Glutamatergic neuron (in vitro differentiated cells): ENCODE results near the gene ZBTB47. TPM values are rescaled to one million over a fixed set of nuclear protein-coding genes. Genes with fewer than 3 reads are reported as not detected.

Source experiments
- DNase-seq: peaks from one replicate; pipeline ENCODE4 v3.0.0; 2022
- H3K27ac Mint-ChIP-seq: one replicate; pipeline ENCODE4 v1.8.0; 2020; ENCODE audit warnings: mild to moderate bottlenecking, mixed read lengths, inconsistent platforms; ENCODE audit not compliant: unreplicated experiment
- H3K27me3 Mint-ChIP-seq: one replicate; pipeline ENCODE4 v1.8.0; 2020; ENCODE audit warnings: mild to moderate bottlenecking, moderate library complexity, mixed read lengths, inconsistent platforms; ENCODE audit not compliant: unreplicated experiment
- H3K36me3 Mint-ChIP-seq: one replicate; pipeline ENCODE4 v1.8.0; 2020; ENCODE audit warnings: mild to moderate bottlenecking, mixed read lengths, inconsistent platforms; ENCODE audit not compliant: unreplicated experiment
- H3K4me1 Mint-ChIP-seq: one replicate; pipeline ENCODE4 v1.8.0; 2020; ENCODE audit warnings: mild to moderate bottlenecking, low read depth, mixed read lengths, inconsistent platforms; ENCODE audit not compliant: unreplicated experiment
- H3K4me3 Mint-ChIP-seq: one replicate; pipeline ENCODE4 v1.8.0; 2020; ENCODE audit warnings: mild to moderate bottlenecking, mixed read lengths, inconsistent platforms; ENCODE audit not compliant: unreplicated experiment
- H3K9me3 Mint-ChIP-seq: one replicate; pipeline ENCODE4 v1.8.0; 2020; ENCODE audit warnings: mild to moderate bottlenecking, moderate library complexity, mixed read lengths, inconsistent platforms; ENCODE audit not compliant: unreplicated experiment
- CTCF ChIP-seq: fragments of 200-600 bp; sonication (generic); IDR thresholded peaks from one replicate; pipeline ENCODE4 v1.5.0; 2021; ENCODE audit not compliant: partially characterized antibody, unreplicated experiment
- long read RNA-seq: library from polyadenylated mRNA; unstranded; transcript quantifications from one replicate; pipeline ENCODE4 v2.0.0, GENCODE V29; 2020; ENCODE audit not compliant: unreplicated experiment
- total RNA-seq: library from RNA; stranded (reverse); fragmentation: NEBNext Ultra II Directional; extraction: Animal tissue kit (Norgen Biotek cat#: 25700); gene quantifications from one replicate; pipeline ENCODE4 v1.2.1, GENCODE V29; 2021; ENCODE audit not compliant: unreplicated experiment

Gene ZBTB47
- 9.7 TPM for total RNA-seq
- long read RNA-seq: 0 reads

DNA sequence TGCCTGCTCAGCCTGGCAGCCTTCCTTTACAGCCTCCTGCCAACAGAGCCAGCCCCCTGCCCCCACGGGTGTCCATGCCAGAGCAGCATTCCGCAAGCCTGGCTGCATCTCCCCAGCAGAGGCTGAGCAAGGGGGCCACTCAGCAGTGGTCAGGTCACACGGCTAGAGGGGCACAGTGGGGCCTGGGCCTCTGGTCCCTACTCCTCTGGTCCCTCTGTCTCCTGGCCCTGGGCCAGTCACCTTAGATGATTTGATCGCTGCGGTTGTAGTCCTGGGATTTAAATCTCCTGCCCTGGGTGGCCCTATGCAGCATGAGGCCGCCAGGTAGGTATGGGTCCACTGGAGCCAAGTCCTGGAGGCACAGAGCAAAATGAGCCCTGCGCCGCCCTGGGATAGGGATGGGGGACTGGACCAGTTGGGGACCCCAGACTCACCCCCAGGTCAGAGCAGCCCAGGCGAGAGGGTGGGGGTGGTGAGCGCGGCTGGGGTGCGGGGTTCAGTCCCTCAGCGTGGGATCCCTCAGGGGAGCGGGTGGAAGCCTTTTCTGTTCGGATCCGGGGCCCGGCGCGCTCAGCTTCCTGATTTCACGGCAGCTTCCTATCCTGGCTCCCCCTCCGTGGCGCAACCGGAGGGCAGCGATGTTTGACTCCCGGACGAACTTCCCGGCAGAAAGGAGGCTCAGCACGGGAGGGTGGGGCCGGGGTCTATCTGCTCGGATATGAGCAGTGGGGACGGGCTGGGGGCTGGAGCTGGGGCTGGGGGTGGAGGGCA is at the start of gene ZBTB47:
TSS of gene ZBTB47 (plus strand) at position 138 of the 771 bp plus-strand sequence. CDS start 4,659 bp downstream, outside the sequence.
- DNase-seq: no peak

DNA sequence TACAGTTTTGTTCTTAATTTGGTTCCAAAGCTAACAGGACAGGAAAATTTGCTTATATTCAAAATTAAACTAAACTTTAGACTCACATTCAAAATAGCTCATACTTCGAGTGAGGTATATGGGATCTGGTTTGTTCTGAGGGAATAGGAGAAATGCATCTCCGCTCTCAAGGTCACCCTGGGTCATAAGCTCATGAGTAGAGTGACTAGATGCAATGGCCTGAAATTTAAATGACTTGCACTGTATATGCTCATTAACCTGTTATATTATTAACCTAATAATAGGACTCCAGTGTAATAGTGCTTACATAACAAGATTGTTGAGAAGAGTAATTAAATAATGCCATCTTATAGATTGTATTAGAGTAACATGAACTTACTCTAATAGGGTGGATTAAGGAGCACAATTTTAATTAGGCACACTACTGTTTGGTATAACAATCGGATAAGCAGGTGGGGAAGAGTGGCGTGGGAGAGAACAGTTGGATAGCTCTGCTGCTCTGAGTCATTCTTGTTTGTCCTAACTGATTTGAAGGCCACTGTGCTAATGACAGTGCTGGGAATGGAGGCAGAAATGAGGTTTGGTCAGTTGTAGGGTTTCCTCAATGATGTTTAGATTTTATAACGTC is 47.8 kb upstream of the ZBTB47 start:
- no peak for DNase-seq
- H3K9me3 Mint-ChIP-seq: peaks cover 4% of the 10 kb centered on the region
- H3K27ac Mint-ChIP-seq: no peak overlapping the region
- H3K4me1 Mint-ChIP-seq: peaks cover 13% of the 10 kb centered on the region
- peaks cover 3% of the 10 kb centered on the region for H3K27me3 Mint-ChIP-seq
- peaks cover 9% of the 10 kb centered on the region for H3K36me3 Mint-ChIP-seq
- no peak for TF ChIP-seq CTCF
- no peak overlapping the region for H3K4me3 Mint-ChIP-seq

More for the DNA sequence above, at the start of gene ZBTB47:
- H3K27me3 Mint-ChIP-seq: peaks cover 22% of the 10 kb centered on the region
- peak within 1 kb of the TSS; percentile 93 for H3K4me3 Mint-ChIP-seq
- peak within 1 kb of the TSS; percentile 91 for H3K27ac Mint-ChIP-seq
- peaks cover 8% of the 10 kb centered on the region for H3K36me3 Mint-ChIP-seq
- H3K4me1 Mint-ChIP-seq: peaks cover 41% of the 10 kb centered on the region
- no peak for TF ChIP-seq CTCF
- H3K9me3 Mint-ChIP-seq: peaks cover 18% of the 10 kb centered on the region

- H3K36me3 Mint-ChIP-seq: peaks cover 5% of the 10 kb centered on the region
- H3K4me3 Mint-ChIP-seq: no peak overlapping the region
- no peak for DNase-seq
- H3K9me3 Mint-ChIP-seq: no peaks in the 10 kb centered on the region
- no peaks in the 10 kb centered on the region for H3K27me3 Mint-ChIP-seq
- H3K27ac Mint-ChIP-seq: no peak overlapping the region
- H3K4me1 Mint-ChIP-seq: peaks cover 12% of the 10 kb centered on the region
- TF ChIP-seq CTCF: no peak
These were observed 44.9 kb upstream of the ZBTB47 start for GRCh38 chr3:42608581-42608980.

DNA sequence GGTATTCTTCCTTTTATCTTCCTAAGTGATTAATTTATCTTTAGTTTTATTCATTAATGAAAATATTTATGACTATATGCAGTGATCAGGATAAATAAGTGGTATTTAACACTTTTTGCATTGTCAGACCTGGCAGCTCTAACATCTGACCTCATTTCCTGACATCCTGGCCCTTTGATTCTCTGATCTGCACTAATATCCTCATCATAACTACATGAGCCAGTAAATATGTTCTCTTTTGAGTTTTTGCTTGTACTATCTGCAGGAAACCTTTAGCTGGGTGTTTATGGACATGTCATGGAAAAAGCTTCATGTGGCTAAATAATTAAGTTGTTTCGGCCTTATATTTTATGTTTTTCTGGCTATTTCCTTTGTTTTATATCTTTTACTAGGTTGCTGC is 42.5 kb upstream of the ZBTB47 start:
- H3K9me3 Mint-ChIP-seq: no peaks in the 10 kb centered on the region
- no peaks in the 10 kb centered on the region for H3K36me3 Mint-ChIP-seq
- no peak for DNase-seq
- H3K27me3 Mint-ChIP-seq: no peaks in the 10 kb centered on the region
- no peak for TF ChIP-seq CTCF
- H3K4me3 Mint-ChIP-seq: no peak overlapping the region
- peaks cover 5% of the 10 kb centered on the region for H3K4me1 Mint-ChIP-seq
- no peak overlapping the region for H3K27ac Mint-ChIP-seq

DNA sequence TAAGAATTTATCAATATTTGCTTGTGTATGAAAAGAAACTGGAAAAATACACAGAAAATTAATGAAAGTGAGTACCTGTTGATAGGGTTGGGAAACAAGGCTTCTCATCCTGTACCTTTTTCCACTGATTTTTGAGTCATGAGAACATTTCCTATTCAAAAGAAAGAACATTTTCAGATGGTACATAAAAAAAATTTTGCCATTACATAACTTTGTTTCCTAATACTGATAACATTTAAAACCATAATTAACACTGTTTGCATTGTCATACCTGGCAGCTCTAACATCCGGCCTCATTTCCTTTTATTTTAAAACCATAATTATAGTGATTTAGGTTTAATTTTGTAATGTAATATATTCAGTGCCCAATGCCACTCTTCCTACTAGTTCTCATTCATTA is 41.3 kb upstream of the ZBTB47 start:
- no peak for DNase-seq
- TF ChIP-seq CTCF: no peak
- Mint-ChIP-seq H3K36me3 (no peaks in the 10 kb centered on the region), H3K4me3 (no peak overlapping the region), H3K27ac (no peak overlapping the region), H3K9me3 (no peaks in the 10 kb centered on the region), H3K4me1 (peaks cover 8% of the 10 kb centered on the region), H3K27me3 (no peaks in the 10 kb centered on the region)
